GM18907 (cell line): Measurements from ENCODE around the gene AGBL3.
A peak's percentile ranks its signal among the peaks of the same experiment; 100 is the strongest.

Source experiments
- ATAC-seq: cut with Tn5 transposase; IDR thresholded peaks from one replicate; pipeline ENCODE4 v1.9.1; 2021; ENCODE audit warnings: mild to moderate bottlenecking, moderate library complexity; ENCODE audit not compliant: unreplicated experiment

AGBL3 gene

GRCh38 chr7:135129579-135129978 lies 143.3 kb downstream of the AGBL3 start:
- no peak for ATAC-seq

GRCh38 chr7:135143885-135144668 lies 157.8 kb downstream of the AGBL3 start:
- no peak for ATAC-seq

GRCh38 chr7:135147341-135147898 lies 161.1 kb downstream of the AGBL3 start:
- ATAC-seq, result peak; percentile 18

DNA sequence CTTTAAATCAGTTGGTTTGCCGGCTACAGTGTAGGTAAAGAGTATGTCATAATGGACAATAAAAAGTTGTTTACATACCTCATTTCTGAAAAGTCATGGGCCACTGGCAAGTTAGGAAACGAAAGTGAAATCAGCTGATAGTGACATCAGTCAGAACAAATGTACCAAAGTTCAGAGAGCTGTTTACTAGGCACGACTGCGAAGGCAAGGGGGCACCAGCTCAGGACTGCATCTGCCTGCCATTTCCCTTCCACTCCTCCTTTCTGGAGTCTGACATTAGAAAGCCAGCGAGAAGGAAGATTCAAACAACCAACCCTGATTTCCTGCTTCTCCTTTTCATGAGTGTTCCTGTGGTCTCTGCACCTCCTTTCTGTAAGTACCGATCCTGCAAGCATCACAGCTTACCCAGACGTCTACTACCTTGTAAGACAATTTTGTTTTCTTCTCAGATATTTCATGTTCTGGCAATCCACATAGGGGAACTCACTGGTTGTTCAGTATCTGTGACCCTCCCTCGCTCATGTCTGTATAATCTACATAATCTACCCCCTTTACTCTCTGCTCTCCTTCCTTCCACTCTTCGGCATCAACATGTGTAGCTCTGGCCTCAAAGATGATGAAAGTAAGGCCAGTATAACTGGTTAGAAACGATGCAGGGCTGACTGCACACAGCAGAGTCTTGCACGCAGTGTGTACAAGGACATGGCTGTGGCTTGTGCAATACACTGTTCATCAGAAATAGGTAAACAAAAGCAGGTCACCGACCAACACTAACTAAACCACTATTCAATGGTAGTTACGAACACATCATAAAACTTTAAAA lies 161.8 kb downstream of the AGBL3 start, which contains the start of gene TMEM140:
Gene TMEM140, plus strand, starts transcription at position 174 of the 823 bp plus-strand sequence. CDS start 16,370 bp downstream, outside the sequence.
- ATAC-seq, result peak; percentile 73

GRCh38 chr7:135150072-135150782 lies 163.9 kb downstream of the AGBL3 start:
- no peak for ATAC-seq

DNA sequence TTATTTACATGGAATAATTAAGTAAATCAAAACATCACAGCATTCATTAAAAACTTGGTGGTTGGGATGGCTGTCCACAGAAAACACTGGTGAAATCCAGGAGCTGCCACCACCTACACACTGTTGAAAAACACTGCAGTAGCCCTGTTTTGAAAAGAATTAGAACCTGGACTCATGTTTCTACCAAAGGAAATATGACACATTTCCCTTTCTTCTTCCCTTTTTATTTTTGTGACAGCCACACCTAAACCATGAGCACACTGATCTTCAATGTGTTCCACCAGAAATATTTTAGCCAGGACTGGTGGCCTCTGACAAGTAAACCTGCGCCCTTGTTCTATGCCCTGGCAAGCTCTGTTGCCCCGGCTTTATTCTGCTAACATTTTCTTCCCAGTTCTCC lies 164.8 kb downstream of the AGBL3 start:
- no peak for ATAC-seq

GRCh38 chr7:135151533-135151932 lies 165.2 kb downstream of the AGBL3 start:
- peak; percentile 41 for ATAC-seq

DNA sequence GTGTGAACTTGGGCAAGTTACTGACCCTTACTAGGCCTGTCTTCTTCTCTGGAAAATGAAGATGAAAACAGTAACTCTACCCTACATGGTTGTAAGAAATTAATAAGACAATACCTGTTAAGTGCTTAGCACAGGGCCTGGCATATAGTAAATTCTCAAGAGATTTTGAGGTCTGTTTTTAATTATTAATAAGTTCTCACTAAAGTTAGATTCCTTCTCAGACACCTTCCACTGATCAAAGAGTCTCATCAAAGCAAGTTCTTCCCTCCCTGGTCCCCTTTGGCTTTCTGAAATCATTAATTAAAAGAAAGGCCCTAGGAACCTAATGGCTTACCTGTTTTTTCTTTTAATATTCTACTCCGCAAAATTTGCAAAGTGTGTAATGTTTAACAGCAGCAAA lies 166.1 kb downstream of the AGBL3 start:
- ATAC-seq, result peak; percentile 28

GRCh38 chr7:135154734-135155133 lies 168.4 kb downstream of the AGBL3 start:
- no peak for ATAC-seq

DNA sequence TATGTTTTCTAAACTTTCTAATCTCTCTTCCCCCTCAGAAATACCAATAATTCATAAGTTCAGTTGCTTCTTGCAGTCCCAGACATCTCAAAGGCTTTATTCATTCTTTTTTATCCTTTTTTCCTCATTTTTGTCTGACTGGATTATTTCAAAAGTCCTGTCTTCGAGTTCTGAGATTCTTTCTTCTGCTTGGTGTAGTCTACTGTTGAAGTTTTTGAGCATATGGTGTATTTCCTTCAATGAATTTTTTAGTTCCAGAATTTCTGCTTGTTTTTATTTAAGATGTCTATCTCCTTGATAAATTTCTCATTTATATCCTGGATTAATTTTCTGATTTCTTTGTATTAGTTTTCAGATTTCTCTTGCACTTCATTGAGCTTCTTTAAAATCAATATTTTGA lies 170.0 kb downstream of the AGBL3 start:
- ATAC-seq, result no peak

DNA sequence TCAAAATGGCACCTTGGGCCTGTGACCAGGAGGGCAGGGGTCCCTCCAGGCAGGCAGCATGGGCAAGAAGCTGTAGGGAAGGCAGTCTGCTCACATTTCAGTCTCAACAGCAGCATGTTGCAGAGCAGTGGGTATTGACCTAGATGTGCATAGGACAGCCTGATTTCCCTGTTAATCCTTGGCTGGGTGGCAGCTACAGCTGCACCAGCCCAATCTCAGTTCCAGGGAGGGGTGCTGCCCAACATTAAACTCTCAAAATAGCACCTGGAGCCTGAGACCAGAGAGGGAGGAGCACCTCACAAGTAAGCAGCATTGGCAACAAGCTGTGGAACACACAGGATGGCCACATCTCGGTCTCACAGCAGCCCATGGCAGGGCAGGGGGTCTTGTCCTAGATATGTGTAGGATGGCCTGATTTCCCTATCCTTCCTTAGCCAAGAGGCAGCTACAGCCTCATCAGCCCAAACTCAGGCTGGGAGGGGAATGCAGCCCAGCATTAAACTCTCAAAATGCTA lies 171.9 kb downstream of the AGBL3 start:
- ATAC-seq, result no peak

DNA sequence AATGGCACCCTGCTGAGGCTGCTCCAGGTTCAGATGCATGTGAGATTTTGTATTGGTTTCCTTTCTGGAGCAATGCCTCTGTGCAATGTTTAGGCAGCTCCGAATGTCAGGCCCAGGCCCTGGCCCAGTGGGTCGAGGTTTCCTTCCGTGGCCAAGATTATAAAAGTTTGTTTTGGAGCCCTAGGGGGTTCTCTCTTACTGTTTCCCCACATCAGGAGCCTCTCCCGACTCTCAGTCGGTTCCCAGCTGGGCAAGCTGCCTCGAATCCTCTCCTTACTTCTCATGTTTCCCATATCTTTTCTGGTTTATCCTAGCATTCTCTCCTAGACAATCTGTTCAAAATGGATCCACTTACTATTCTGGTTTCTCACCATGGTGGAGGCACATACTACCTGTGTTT lies 172.6 kb downstream of the AGBL3 start:
- no peak for ATAC-seq

GRCh38 chr7:135159359-135160085 lies 173.2 kb downstream of the AGBL3 start:
- peak; percentile 7 for ATAC-seq

- ATAC-seq, result peak; percentile 57
Measured at GRCh38 chr7:135160098-135160857, 174.0 kb downstream of the AGBL3 start.

DNA sequence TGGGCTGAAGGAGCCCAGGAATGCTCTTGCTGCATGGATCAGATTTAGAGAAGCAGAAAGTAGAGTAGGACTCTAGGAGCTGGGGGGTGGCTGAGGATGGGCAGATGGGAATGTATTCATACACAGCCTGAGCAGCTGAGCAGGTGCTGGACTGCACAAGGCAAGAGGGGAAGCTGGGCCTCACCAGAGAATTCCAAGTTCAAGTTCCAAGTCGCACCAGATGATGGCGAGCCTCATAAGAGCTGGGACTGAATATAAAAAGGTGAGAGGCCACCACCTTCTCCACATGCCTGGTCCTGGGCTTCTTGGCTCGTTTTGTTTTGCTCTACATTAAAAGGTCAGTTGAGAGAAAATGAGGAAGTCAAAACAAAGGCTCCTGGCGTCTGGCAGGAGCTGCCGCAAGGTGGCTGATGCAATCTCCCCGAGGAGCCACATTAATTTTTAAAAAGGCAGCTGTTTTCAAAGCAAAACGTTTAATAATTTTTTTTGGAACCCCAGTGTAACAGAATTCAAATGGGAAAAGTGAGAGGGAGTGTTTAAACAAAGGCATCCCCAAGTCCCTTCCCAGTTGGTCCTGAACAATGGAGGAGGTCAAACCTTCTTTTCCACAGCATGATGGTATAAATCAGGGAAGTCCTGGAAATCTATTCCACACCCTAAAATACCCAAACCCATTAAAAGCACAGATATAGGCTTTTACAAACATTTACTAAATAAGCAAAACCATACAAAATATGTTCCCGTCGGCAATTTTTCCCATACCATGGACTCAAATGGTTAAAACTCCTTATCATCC lies 174.7 kb downstream of the AGBL3 start:
- no peak for ATAC-seq

GRCh38 chr7:135161669-135162068 lies 175.4 kb downstream of the AGBL3 start:
- ATAC-seq, result no peak

DNA sequence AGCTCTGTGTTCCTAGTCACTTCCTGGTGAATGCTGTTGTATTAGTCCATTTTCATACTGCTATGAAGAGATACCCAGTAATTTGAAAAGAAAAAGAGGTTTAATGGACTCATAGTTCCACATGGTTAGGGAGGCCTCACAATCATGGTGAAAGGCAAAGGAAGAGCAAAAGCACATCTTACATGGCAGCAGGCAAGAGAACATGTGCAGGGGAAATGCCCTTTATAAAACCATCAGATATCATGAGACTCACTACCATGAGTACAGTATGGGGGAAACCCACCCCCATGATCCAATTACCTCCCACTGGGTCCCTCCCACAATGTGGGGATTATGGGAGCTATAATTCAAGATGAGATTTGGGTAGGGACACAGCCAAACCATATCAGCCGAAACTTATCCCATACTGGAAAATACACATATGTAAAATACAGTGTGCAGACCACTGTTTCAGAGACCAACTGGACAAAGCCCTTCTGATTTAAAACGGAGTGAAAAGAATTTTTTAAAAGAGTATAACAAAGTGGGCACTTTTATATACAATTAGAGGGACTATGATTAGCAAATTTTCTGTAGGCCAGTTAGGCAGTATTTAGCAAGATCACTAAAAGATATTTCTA lies 176.2 kb downstream of the AGBL3 start:
- no peak for ATAC-seq
